Mucosa of rectum (tissue), 2 donors: ENCODE results near the gene MAPK8IP3.

Source experiments
- H3K27ac ChIP-seq, 2 donors: one replicate each; pipeline ENCODE4 v1.7.0; 2013; ENCODE audit warnings: inconsistent platforms in 2 of 2, low read depth in 2 of 2, low read length in 2 of 2
- H3K27me3 ChIP-seq, 2 donors: one replicate each; pipeline ENCODE4 v1.7.0; 2013; ENCODE audit warnings: low read length in 2 of 2; ENCODE audit not compliant: control insufficient read depth in 2 of 2, insufficient read depth in 2 of 2
- H3K36me3 ChIP-seq, 2 donors: one replicate each; pipeline ENCODE4 v1.7.0; 2013; ENCODE audit warnings: low read length in 2 of 2; ENCODE audit not compliant: control insufficient read depth in 2 of 2, insufficient read depth in 2 of 2
- H3K4me1 ChIP-seq, 2 donors: one replicate each; pipeline ENCODE4 v1.7.0; 2013; ENCODE audit warnings: low read length in 2 of 2, mild to moderate bottlenecking in 1 of 2; ENCODE audit not compliant: control insufficient read depth in 2 of 2, insufficient read depth in 2 of 2
- H3K4me3 ChIP-seq, 2 donors: one replicate each; pipeline ENCODE4 v1.7.0; 2013; ENCODE audit warnings: low read length in 2 of 2
- H3K9ac ChIP-seq, 2 donors: one replicate each; pipeline ENCODE4 v1.7.0; 2013; ENCODE audit warnings: low read length in 2 of 2, low read depth in 1 of 2, mild to moderate bottlenecking in 1 of 2
- H3K9me3 ChIP-seq, 2 donors: one replicate each; pipeline ENCODE4 v1.7.0; 2013; ENCODE audit warnings: low read length in 2 of 2; ENCODE audit not compliant: control insufficient read depth in 2 of 2
- donor health status: healthy.
- donor health status: Normal muscosa, but diverticular disease.

The MAPK8IP3 gene

DNA sequence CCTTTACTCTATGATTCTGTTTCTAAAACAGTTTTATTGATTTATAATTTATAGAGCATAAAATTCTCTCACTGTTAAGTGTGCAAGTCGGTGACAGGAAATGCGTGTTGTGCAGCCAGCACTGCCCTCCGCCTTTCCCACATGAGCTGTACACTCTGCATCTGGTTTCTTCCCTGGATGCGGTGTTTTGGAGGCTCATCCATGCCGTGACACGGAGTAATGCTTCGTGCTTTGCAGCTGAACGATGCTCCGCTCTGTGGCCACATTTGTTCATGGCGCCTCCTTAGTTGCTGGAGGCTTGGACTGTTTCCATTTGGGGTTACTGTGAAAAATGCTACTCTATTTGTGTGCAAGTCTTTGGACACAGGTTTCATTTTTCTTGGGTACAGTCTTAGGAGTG is 94.7 kb downstream of the MAPK8IP3 start:
- no peaks in the 10 kb centered on the region for H3K27me3 ChIP-seq
- H3K36me3 ChIP-seq = no peaks in the 10 kb centered on the region
- H3K27ac ChIP-seq = no peak overlapping the region
- no peaks in the 10 kb centered on the region for H3K9me3 ChIP-seq
- H3K4me3 ChIP-seq = no peak overlapping the region
- no peaks in the 10 kb centered on the region for H3K4me1 ChIP-seq
- no peak overlapping the region for H3K9ac ChIP-seq

GRCh38 chr16:1807626-1808025 is 101.6 kb downstream of the MAPK8IP3 start:
- Histone ChIP-seq H3K9me3 (no peaks in the 10 kb centered on the region), H3K9ac (no peak overlapping the region), H3K36me3 (peaks cover 14 to 23% of the 10 kb centered on the region in 2 donors), H3K27ac (no peak overlapping the region), H3K4me1 (no peaks in the 10 kb centered on the region), H3K4me3 (no peak overlapping the region), H3K27me3 (no peaks in the 10 kb centered on the region)

- Histone ChIP-seq H3K36me3 (peaks cover 14 to 23% of the 10 kb centered on the region in 2 donors), H3K9ac (no peak overlapping the region), H3K27ac (no peak overlapping the region), H3K27me3 (no peaks in the 10 kb centered on the region), H3K4me1 (no peaks in the 10 kb centered on the region), H3K4me3 (no peak overlapping the region), H3K9me3 (no peaks in the 10 kb centered on the region)
These were observed 102.7 kb downstream of the MAPK8IP3 start for GRCh38 chr16:1808691-1809090.

DNA sequence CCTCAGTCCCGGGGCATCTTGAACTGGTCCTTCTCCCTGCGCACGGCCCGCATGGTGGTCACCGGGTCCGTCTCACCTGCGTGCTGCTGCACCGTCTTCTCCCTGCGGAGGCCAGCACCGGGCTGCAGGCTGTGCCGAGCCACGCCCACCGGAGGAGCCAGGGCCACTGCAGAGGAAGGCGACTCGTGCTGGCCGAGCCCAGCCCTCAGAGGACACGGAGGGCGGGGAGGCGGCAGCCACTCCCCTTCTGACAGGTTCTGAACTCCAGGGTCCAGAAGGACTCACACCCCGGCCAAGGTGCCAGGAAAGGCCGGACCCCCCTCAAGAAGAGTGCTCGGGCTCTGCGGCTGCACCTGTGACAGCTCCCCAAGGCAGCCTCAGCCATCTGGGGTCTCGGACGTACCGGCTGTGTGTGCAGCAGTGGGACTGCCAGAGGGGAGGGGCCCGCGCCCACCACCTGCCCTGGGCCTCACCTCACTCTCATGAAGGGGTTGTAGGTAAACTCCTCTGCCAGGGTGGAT is 103.3 kb downstream of the MAPK8IP3 start:
- no peaks in the 10 kb centered on the region for H3K27me3 ChIP-seq
- no peaks in the 10 kb centered on the region for H3K4me1 ChIP-seq
- no peaks in the 10 kb centered on the region for H3K9me3 ChIP-seq
- H3K36me3 ChIP-seq = peaks cover 14 to 25% of the 10 kb centered on the region in 2 donors
- H3K27ac ChIP-seq = no peak overlapping the region
- H3K4me3 ChIP-seq = no peak overlapping the region
- no peak overlapping the region for H3K9ac ChIP-seq

GRCh38 chr16:1810106-1810505 is 104.1 kb downstream of the MAPK8IP3 start:
- H3K27ac ChIP-seq = no peak overlapping the region
- H3K9ac ChIP-seq = no peak overlapping the region
- H3K4me3 ChIP-seq = no peak overlapping the region
- H3K9me3 ChIP-seq = no peaks in the 10 kb centered on the region
- no peaks in the 10 kb centered on the region for H3K4me1 ChIP-seq
- no peaks in the 10 kb centered on the region for H3K27me3 ChIP-seq
- H3K36me3 ChIP-seq = peaks cover 14 to 25% of the 10 kb centered on the region in 2 donors

- Histone ChIP-seq H3K4me3 (no peak overlapping the region), H3K27me3 (no peaks in the 10 kb centered on the region), H3K27ac (no peak overlapping the region), H3K4me1 (no peaks in the 10 kb centered on the region), H3K9me3 (no peaks in the 10 kb centered on the region), H3K36me3 (peaks cover 17 to 29% of the 10 kb centered on the region in 2 donors), H3K9ac (no peak overlapping the region)
These were observed 104.5 kb downstream of the MAPK8IP3 start for GRCh38 chr16:1810536-1810935.

DNA sequence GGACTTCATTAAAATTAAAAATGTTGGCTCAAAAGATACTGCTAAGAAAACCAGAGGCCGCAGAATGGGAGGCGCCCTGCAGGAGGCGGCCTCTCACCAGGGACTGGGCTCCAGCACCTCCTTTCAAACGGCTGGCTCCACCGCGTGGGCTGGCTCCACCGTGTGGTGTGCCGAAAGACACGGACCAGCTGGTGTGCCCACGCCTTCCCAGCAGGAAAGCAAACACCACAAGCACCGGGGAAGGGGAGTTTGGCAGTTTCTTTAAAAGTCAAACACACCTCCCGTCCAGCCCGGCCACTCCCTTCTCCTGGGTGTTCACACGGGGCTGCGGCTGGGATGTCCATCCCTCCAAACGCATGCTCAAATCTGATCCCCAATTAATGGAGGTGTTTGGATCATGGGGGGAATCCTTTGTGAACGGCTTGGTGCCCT is 106.8 kb downstream of the MAPK8IP3 start:
- no peak overlapping the region for H3K27ac ChIP-seq
- no peaks in the 10 kb centered on the region for H3K4me1 ChIP-seq
- H3K36me3 ChIP-seq = peaks cover 27 to 39% of the 10 kb centered on the region in 2 donors

GRCh38 chr16:1815461-1815860 is 109.5 kb downstream of the MAPK8IP3 start:
- Histone ChIP-seq H3K36me3 (peaks cover 21 to 32% of the 10 kb centered on the region in 2 donors), H3K9me3 (no peaks in the 10 kb centered on the region), H3K27me3 (no peaks in the 10 kb centered on the region), H3K9ac (no peak overlapping the region), H3K4me3 (no peak overlapping the region), H3K4me1 (no peaks in the 10 kb centered on the region), H3K27ac (no peak overlapping the region)

More for the DNA sequence above, 106.8 kb downstream of the MAPK8IP3 start:
- no peak overlapping the region for H3K4me3 ChIP-seq
- peak overlapping the region in 1 of 2 donors; percentile 6 for H3K9ac ChIP-seq
- H3K27me3 ChIP-seq = no peaks in the 10 kb centered on the region
- H3K9me3 ChIP-seq = no peaks in the 10 kb centered on the region

- H3K9me3 ChIP-seq = no peaks in the 10 kb centered on the region
- H3K27me3 ChIP-seq = no peaks in the 10 kb centered on the region
- peaks cover 21 to 38% of the 10 kb centered on the region in 2 donors for H3K36me3 ChIP-seq
- H3K4me3 ChIP-seq = no peak overlapping the region
- H3K27ac ChIP-seq = no peak overlapping the region
- H3K4me1 ChIP-seq = no peaks in the 10 kb centered on the region
- no peak overlapping the region for H3K9ac ChIP-seq
These were observed 110.6 kb downstream of the MAPK8IP3 start for GRCh38 chr16:1816396-1817275.

- Histone ChIP-seq H3K9me3 (no peaks in the 10 kb centered on the region), H3K4me3 (no peak overlapping the region), H3K27me3 (no peaks in the 10 kb centered on the region), H3K36me3 (peaks cover 21 to 42% of the 10 kb centered on the region in 2 donors), H3K4me1 (no peaks in the 10 kb centered on the region), H3K27ac (no peak overlapping the region), H3K9ac (no peak overlapping the region)
These were observed 111.2 kb downstream of the MAPK8IP3 start for GRCh38 chr16:1817276-1817589.
